OCI-LY1 (cell line): ENCODE results near the gene FLYWCH1.
"Not testable (repeated sequence)": the region's sequence is repeated elsewhere in the genome, so short reads cannot be mapped to it uniquely, and the experiment has no call there.

Experiments
- EZH2 ChIP-seq: fragments of 200-600 bp; sonication (generic), shearing (Covaris generic); IDR thresholded peaks from 2 replicates; pipeline ENCODE4 v1.8.0; 2017; ENCODE audit warnings: borderline replicate concordance, mixed run types, mild to moderate bottlenecking, antibody characterized with exemption, low read length, moderate library complexity, mixed read lengths
- TF ChIP-seq, protein P1 (sequence below): fragments of 200-600 bp; sonication (generic), shearing (Covaris generic); IDR thresholded peaks from 2 replicates; pipeline ENCODE4 v1.5.1; 2017; ENCODE audit warnings: mild to moderate bottlenecking, antibody characterized with exemption, low read length, moderate library complexity, mixed read lengths

DNA sequence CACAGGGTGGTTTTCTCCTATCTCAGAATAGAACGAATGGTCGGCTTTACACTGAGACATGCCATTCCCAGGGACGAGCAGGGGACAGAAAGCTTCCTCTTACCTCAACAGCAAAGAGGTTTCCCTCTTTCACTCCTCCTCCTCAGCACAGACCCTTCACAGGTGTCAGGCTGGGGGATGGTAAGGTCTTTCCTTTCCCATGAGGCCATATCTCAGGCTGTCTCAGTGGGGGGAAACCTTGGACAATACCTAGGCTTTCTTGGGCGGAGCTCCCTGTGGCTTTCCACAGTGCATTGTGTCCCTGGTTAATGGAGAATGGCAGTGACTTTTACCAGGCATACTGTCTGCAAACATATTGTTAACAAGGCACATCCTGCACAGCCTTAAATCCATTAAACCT is 16.4 kb downstream of the FLYWCH1 start:
- TF ChIP-seq, protein P1, sequence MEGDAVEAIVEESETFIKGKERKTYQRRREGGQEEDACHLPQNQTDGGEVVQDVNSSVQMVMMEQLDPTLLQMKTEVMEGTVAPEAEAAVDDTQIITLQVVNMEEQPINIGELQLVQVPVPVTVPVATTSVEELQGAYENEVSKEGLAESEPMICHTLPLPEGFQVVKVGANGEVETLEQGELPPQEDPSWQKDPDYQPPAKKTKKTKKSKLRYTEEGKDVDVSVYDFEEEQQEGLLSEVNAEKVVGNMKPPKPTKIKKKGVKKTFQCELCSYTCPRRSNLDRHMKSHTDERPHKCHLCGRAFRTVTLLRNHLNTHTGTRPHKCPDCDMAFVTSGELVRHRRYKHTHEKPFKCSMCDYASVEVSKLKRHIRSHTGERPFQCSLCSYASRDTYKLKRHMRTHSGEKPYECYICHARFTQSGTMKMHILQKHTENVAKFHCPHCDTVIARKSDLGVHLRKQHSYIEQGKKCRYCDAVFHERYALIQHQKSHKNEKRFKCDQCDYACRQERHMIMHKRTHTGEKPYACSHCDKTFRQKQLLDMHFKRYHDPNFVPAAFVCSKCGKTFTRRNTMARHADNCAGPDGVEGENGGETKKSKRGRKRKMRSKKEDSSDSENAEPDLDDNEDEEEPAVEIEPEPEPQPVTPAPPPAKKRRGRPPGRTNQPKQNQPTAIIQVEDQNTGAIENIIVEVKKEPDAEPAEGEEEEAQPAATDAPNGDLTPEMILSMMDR, result not testable (repeated sequence)
- TF ChIP-seq EZH2, result not testable (repeated sequence)
